Putamen (tissue), 1 donor: Measurements from ENCODE around the gene PLXNB3.

Source experiments
- DNase-seq: peaks from one replicate; pipeline ENCODE4 v3.0.0-alpha.2; 2016; ENCODE audit warnings: low spot score

PLXNB3 gene

DNA sequence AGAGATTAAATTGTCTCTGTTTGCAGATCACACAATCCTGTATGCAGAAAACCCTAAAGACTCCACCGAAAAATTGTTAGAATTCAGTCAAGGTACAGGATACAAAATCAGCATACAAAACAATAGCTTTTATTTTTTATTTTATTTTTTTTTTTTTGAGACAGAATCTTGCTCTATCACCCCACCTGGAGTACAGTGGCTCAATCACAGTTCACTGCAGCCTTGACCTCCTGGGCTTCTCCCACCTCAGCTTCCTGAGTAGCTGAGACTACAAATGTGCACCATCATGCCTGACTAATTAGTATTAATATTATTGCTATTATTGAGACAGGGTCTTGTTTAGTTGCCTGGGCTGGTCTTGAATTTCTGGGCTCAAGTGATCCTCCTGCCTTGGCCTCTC is 8.9 kb upstream of the PLXNB3 start:
- DNase-seq = no peak

DNA sequence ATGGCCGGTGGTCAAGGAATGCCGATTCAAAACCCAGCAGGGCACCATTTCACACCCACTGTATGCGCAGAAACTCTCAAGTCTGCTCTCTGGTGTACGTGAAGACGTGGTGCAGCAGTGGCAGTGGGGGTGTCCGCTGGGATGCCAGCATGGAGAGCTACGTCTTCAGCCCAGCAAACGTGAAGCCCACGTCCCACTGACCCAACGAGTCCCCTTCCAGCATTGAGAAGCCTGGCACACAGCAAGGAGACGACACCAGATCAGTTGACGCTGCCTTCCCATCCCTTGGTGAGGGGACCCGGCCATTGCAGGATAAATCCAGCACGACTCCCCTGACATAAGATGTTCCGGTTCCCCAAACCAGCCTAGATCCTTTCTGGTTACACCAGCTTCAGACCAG is 2.2 kb upstream of the PLXNB3 start:
- no peak for DNase-seq

DNA sequence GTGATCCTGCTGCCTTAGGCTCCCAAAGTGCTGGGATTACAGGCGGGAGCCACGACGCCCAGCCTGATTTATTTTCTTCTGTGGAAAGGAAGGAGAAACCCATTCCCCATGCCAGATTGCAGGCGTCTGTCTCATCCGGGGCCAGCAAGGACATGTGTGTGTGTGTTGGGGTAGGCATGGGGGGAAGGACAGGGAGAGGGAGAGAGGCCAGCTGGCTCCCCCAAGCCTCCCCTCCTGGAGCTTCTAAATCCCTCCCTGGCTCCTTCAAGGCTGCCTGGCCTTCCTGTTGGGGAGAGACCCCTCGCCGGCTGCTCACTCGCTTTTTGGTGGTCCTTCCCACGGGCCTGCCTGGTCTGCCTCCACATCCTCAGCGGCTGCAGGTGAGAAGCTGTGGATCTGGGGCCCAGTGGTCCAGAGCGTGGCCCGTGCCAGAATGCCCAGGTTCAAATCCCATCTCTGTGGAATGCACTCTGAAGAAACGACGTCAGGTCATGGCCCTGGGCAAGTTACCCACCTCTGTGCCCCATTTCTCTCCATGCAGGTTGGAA is 1.3 kb upstream of the PLXNB3 start:
- DNase-seq = no peak

DNA sequence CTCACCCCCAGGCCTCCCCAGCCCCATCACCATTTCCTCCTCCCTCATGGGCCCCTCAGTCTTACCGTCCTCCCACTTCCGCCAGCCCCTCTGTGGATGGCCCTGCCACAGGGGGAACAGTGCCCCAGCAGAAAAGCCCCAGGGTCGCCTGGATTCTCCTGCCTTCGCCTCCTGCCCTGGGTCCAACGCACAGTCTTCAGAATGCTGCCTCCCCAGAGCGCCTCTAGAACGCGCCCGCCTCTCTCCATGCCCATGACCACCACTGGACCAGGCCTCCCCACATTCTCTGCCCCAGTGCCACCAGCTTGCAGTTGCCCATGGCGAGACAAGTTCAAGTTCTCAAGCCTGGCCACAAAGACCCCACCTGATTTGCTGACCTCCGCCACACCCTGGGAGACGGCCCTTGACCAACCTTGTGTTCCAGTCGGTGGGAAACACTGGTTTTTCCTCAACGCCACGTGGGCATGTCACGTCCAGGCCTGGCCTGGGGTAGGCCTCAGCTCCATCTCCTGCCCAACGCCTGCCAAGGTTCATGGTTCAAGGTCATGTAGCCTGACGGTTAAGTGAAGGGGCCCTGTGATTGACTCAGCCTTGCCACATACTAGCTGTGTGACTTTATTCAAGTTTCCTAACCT is 634 bp upstream of the PLXNB3 start:
- no peak for DNase-seq

DNA sequence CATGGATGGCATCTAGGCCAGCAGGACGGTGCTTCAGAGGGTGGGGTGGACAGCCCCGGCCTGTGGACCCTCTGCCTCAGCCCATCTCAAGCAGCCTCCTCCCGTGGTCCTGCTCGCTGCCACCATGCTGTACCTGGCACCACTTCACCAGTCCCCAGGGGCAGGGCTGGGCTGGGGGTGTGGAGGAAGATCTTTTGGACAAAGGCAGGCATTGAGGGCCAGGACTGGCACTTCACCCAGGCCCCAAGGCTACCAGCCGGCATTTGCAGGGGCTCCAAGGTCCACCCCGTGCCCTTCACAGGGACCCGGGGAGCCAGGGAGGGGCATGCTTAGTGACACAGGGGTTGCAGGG is 713 bp downstream of the PLXNB3 start:
- no peak for DNase-seq

DNA sequence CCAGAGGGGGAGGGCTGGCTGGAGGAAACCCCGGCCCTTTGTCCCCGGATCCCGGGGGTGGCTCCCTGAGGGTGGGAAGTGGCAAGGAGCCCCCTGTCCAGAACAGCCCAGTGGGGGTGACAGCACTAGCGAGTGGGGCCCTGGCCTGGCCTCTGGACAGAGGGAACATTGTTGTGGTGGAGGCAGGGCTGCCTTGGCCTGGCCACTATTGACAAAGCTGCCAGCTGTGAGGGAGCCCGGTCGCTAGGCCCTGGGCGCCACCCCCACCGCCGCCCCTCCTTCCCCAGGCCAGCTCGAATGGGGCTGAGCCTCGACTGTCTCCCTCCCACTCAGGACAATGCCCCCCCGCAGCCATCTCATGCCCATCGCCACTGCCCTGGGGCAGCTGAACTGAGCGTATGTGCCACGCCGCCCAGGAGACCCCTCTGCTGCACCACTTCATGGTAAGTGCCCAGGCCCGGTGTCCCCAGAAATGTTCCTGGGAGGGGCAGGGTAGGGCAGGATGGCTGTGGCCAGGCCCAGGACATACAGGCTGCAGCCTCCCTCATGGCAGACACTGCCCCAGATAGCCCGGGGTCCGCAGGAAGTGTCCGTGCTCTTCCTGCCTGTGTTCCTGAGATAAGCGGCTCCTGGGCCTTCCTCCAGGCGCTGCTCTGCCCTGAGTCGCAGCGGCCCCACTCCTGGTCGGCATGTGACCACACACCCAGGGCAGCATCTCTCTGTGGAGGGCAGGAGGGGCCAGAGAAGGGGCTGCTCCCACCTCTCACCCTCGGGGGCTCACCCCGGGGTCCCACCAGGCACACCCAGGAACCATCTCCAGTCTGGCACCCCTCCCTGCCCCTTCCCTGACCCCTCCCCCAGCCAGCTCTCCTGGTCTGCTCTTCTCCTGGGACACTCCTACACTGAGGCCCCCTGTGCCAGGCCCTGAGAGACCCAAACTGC is 1.4 kb downstream of the PLXNB3 start:
- DNase-seq = peak; percentile 93

DNA sequence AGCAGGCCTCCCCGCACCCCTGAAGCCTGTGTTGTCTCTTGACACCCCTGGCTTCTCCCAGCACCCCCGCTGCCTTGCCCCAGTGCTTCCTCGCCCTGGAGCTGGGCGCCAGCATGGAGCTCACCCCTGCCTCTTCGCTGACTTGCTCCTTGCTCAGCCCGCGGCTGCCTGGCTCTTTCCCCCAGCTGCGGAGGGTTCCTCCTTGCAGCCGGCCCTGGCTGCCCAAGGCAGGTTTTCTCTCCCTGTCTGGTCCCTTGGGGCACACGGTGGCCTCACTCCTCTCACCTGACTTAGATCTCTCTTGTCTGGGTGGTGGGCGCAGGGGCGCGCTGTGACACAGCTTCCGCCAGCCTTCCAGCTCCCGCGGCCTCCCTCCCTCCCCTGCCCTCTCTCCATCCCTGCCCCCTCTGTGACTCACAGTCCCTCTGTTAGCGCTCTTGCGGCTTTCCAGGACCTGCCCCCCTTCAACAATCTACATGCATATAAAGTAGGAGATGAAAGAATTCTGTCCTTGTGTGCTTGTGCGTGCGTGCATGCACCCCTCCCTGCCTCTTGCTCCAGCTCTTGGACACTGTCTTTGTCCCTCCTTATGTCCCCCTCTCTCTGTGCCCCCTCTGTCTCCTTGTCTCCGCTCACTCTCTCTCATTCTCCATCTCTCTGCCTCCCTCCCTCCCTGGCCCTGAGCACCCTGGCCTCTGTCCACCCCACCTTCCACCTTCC is 2.2 kb downstream of the PLXNB3 start:
- DNase-seq = peak; percentile 74

DNA sequence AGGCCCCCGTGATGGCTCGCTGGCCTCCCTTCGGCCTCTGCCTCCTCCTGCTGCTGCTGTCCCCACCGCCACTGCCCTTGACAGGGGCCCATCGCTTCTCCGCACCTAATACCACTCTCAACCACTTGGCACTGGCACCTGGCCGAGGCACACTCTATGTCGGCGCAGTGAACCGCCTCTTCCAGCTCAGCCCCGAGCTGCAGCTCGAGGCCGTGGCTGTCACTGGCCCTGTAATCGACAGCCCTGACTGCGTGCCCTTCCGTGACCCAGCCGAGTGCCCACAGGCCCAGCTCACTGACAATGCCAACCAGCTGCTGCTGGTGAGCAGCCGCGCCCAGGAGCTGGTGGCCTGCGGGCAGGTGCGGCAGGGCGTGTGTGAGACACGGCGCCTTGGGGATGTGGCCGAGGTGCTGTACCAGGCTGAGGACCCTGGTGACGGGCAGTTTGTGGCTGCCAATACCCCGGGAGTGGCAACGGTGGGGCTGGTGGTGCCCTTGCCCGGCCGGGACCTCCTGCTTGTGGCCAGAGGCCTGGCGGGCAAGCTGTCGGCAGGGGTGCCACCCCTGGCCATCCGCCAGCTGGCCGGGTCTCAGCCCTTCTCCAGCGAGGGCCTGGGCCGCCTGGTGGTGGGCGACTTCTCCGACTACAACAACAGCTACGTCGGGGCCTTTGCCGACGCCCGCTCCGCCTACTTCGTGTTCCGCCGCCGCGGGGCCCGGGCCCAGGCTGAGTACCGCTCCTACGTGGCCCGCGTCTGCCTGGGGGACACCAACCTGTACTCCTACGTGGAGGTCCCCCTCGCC is 3.0 kb downstream of the PLXNB3 start:
- DNase-seq = no peak

DNA sequence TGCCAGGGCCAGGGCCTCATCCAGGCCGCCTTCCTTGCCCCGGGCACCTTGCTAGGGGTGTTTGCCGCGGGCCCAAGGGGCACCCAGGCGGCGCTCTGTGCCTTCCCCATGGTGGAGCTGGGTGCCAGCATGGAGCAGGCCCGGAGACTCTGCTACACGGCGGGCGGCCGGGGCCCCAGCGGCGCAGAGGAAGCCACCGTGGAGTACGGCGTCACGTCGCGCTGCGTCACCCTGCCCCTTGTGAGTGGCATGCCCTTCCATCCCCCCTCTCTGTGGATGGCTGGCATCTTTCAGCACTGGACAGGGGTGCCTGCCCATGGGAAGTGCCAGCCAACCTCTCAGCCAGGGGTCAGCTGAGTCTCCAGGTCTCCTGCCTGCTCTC is 3.6 kb downstream of the PLXNB3 start:
- no peak for DNase-seq

DNA sequence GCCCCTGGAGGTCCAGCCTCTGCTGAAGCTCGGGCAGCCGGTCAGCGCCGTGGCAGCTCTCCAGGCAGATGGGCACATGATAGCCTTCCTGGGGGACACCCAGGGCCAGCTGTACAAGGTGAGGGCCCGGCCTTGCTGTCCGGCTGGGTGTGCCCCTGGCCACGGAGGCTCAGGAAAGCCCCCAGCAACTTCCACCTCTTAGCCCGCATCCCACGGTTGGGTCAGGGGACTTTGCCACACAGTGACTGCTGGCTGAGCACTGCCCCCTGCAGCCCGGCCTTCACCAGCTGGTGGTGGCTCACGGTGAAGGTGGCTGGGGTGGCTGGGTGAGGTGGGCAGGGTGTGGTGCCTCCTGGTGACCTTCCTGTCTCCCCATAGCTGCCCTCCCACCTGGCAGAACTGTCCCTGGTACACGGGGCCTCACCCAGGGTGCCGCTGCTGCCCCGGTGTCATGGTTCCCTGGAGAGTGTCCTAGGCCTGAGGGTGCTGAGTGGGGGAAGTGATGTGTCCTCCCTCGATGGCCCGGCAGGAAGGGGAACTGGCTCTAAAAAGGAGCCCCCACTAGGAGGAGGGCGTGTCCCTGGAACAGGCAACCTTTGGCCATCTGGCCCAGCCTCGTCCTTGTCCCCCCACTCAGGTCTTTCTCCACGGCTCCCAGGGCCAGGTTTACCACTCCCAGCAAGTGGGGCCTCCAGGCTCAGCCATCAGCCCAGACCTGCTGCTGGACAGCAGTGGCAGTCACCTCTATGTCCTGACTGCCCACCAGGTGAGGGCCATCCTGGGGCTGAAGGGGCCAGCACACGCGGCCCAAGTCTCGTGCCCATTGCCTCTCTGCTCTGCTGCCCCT is 4.5 kb downstream of the PLXNB3 start:
- DNase-seq = no peak

DNA sequence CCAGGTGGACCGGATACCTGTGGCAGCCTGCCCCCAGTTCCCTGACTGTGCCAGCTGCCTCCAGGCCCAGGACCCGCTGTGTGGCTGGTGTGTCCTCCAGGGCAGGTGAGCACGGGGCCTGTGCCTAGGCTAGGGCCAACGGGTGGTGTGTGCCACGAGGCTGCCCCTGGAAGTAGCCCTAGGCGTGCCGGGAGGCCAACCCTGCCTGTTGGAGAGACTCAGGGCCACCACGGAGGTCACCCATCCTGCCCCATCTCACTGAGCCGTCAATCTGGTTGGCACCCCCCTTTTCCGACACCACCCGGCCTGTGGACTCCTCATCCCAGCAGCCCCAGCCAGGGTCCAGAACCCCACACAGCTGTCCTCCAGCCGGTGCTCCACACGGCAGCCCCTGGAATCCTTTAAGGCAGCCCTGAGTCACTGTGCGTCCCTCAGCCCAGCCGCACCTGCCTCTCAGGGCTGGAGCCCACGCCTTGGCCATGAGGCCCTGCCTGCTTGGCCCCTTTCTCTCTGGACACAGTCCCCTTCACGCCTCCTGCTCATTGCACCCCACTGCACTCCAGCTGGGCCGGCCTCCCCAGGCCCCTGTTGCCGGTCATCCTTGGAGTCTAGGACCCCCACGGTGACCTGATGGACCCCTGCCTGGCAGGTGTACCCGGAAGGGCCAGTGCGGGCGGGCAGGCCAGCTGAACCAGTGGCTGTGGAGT is 5.3 kb downstream of the PLXNB3 start:
- no peak for DNase-seq

DNA sequence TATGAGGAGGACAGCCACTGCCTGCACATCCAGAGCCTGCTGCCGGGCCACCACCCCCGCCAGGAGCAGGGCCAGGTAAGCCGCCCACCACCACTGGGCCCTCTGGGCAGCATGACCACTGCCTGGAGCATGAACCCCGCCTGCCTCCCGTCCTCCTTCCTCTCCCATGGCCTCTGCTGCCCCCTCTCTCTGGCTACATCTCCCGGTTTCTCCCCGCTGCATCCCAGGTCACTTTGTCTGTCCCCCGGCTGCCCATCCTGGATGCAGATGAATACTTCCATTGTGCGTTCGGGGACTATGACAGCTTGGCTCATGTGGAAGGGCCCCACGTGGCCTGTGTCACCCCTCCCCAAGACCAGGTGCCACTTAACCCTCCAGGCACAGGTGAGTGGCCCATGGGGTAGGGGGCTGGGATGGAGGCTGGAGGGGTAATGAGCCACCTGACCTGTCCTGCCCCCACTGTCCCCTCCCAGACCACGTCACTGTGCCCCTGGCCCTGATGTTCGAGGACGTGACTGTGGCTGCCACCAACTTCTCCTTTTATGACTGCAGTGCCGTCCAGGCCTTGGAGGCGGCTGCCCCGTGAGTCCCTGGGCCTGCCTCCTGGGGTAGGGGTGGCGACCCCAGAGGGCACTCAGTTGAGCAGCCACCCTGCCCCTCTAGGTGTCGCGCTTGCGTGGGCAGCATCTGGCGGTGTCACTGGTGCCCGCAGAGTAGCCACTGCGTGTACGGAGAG is 6.0 kb downstream of the PLXNB3 start:
- no peak for DNase-seq

DNA sequence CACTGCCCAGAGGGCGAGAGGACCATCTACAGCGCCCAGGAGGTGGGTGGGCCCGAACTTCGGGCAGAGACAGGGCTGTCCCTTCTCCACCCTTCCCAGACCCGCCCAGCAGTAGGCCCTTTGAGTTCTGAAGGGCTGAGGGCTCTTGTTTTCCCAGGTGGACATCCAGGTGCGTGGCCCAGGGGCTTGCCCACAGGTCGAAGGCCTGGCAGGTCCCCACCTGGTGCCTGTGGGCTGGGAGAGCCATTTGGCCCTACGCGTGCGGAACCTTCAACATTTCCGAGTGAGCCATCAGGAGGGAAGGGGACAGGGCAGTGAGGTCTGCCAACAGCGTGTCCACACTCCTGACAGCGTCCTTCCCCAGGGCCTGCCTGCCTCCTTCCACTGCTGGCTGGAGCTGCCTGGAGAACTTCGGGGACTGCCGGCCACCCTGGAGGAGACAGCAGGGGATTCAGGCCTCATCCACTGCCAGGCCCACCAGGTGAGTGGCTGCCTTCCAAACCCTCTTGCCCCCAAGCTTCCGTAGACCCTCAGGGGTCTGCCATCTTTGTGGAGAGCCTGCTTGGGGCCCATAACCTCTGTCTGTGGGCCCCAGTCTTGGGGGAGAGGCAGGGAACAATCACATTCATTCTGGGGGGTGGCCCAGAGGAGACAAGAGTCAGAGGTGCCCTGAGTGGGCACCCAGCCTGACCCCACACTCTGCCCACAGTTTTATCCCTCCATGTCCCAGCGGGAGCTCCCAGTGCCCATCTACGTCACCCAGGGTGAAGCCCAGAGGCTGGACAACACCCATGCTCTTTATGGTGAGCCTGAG is 6.8 kb downstream of the PLXNB3 start:
- no peak for DNase-seq

DNA sequence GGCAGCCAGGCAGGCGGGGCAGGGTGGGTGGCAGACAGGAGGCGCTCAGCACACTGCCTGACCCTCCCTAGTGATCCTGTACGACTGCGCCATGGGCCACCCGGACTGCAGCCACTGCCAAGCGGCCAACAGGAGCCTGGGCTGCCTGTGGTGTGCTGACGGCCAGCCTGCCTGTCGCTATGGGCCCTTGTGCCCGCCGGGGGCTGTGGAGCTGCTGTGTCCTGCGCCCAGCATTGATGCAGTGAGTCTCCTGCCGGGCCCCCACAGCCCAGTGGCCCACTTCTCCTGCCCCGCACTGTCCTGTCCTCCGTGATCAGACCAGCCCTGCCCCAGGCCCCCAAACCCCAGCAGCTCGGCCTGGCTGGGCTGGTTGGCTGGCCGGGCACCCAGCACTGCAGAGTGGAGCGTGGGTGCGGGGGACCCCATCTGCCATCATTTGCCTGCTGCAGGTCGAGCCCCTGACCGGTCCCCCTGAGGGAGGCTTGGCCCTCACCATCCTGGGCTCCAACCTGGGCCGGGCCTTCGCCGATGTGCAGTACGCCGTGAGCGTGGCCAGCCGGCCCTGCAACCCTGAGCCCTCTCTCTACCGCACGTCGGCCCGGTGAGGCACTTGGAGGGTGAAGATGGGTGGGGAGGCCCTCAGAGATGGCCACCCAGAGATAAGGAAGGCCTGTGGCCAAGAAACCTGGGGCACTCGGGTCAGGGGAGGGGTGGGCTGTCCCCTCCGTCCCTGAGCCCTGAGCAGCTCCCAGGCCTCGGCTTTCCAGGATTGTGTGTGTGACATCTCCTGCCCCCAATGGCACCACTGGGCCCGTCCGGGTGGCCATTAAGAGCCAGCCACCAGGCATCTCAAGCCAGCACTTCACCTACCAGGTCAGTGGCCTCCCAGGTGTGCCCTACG is 7.6 kb downstream of the PLXNB3 start:
- no peak for DNase-seq

DNA sequence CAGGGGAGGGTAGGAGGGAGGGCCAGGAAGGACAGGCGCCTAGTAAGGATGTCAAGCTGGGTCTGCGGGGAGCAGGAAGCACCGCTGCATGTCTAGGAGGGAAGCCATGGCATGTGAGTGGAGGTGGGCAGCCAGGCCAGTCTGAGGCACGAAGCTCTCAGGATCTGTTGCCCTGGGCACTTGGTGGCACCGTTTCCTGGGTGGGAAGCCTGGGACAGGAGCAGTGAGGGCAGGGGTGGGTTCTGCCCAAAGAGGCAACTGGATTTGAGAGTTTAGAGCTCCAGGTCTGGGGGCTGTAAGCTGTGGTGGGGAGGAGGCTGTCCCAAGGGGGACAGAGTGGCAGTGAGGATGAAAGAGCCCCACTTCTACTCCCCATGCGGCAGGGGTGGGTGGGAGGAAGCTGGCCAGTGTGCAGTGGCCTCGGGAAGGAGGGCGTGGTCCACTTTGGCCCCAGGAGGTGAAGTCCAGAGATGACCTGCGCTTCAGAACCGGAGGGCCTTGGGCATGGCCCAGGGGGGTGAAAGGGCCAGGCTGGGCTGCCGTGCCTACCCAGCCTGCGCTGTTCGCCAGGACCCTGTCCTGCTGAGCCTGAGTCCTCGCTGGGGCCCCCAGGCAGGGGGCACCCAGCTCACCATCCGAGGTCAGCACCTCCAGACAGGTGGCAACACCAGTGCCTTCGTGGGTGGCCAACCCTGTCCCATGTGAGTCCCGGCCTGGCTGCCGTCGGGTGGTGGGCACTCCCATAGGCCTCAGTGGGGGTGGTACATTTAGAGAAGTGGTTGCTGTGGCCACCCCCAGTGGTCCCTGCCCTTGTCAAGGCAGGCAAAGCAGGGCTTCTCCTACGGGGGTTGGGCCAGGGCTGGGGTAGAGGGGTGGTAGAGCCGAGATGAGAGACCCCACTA is 8.5 kb downstream of the PLXNB3 start:
- no peak for DNase-seq

DNA sequence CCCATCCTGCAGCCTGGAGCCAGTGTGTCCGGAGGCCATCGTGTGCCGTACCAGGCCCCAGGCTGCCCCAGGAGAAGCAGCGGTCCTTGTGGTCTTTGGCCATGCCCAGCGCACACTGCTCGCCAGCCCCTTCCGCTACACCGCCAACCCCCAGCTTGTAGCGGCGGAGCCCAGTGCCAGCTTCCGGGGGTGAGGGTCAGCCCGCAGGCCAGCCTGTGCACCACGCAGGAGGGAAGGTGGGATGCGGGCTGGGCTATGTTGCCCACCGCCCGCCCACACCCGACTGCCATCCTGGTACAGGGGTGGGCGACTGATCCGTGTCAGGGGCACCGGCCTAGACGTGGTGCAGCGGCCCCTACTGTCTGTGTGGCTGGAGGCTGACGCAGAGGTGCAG is 9.2 kb downstream of the PLXNB3 start:
- no peak for DNase-seq
